ENCODE data around the gene GNAS. TPM values are rescaled to one million over a fixed set of nuclear protein-coding genes. Genes with fewer than 3 reads are reported as not detected.

GNAS gene
- total RNA-seq, 2 experiments from 2014 or later = 912 to 952 TPM

DNA sequence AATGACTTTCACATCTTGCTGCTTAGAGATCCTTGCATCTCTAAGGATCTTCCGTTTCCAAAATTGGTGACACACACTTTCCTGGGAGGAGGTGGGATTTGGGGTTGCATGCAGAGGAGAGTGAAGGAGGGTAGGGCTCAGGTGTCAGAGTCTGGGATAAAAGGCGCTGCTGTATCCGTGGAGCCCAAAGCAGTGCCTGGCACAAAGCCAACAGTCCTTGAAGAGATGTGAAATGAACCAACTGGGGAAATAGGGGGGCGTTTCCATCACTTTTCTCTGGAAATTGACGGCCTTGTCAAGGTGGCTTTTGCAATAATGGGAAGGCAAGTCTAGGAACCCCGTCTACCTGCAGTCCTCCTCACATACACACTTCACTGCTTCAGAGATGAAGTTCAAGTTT, 69.0 kb downstream of the GNAS start:
- DNase-seq (no peak), ATAC-seq (no peak)
- no peaks in the 10 kb centered on the region for H3K4me1 Mint-ChIP-seq (ENCODE audit: low read depth)
- no peaks in the 10 kb centered on the region for H3K9me3 Mint-ChIP-seq (ENCODE audit: insufficient read depth)
- no peak overlapping the region for H3K4me3 Mint-ChIP-seq
- H3K27me3 Mint-ChIP-seq (ENCODE audit: low read depth) = peaks cover 26% of the 10 kb centered on the region
- no peak overlapping the region for H3K27ac Mint-ChIP-seq
- CTCF ChIA-PET = no interaction called here
- POLR2A ChIA-PET = interaction anchor here (0.8 kb wide), 1 partner anchor 71 kb away, joined by 3 read pairs; no protein-coding TSS in a partner anchor
- no peaks in the 10 kb centered on the region for H3K36me3 Mint-ChIP-seq (ENCODE audit: low read depth)

DNA sequence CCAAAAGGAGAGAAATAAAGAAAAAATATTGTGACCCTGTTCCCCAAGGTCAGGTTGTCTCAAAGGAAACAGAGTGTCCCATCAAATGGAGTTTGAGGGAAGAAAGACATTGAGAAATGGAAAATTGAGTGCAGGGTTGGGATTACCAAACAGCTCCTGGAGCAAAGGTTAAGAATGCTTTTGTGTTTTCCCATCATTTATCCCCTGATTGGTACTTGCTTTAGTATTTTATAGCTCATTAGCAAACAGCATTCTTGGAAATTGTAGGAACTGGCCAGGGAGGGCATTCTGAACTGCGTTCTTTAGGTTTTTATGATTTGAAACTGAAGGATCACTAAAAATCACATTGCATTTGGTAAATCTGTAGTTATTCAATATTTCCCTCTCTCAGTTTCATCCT, 69.5 kb downstream of the GNAS start:
- H3K9me3 Mint-ChIP-seq (ENCODE audit: insufficient read depth) = no peaks in the 10 kb centered on the region
- no peaks in the 10 kb centered on the region for H3K4me1 Mint-ChIP-seq (ENCODE audit: low read depth)

DNA sequence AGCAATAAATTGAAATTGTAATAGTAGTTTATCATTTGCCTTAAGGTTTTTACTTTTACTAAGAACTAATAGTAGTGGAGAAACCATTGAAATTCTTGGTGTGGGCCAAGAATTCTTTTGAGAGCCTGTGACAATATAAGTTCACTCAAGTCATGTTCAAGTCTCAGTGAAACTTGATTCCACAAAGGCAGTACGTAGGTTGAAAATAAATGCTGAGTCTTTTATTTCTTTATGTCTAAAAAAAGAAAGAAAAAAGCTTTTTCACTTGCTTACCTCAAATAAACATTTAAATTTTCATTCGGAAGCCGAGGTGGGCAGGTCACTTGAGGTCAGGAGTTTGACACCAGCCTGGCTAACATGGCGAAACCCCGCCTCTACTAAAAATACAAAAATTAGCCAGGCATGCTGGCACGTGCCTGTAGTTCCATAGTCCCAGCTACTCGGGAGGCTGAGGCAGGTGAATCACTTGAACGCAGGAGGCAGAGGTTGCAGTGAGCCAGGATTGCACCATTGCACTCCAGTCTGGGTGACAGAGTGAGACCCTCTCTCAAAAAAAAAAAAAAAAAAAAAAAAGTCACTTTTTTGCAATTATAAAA, 70.7 kb downstream of the GNAS start:
- no peak for DNase-seq
- ATAC-seq = no peak
- no peaks in the 10 kb centered on the region for H3K4me1 Mint-ChIP-seq (ENCODE audit: low read depth)
- no peak overlapping the region for H3K27ac Mint-ChIP-seq
- ChIA-PET POLR2A (no interaction called here), CTCF (no interaction called here)
- no peaks in the 10 kb centered on the region for H3K9me3 Mint-ChIP-seq (ENCODE audit: insufficient read depth)
- H3K36me3 Mint-ChIP-seq (ENCODE audit: low read depth) = no peaks in the 10 kb centered on the region
- peaks cover 24% of the 10 kb centered on the region for H3K27me3 Mint-ChIP-seq (ENCODE audit: low read depth)
- no peak overlapping the region for H3K4me3 Mint-ChIP-seq

More for the DNA sequence above, 69.5 kb downstream of the GNAS start:
- peaks cover 26% of the 10 kb centered on the region for H3K27me3 Mint-ChIP-seq (ENCODE audit: low read depth)
- CTCF ChIA-PET = no interaction called here
- ATAC-seq = no peak
- DNase-seq = no peak
- no peak overlapping the region for H3K27ac Mint-ChIP-seq
- no peaks in the 10 kb centered on the region for H3K36me3 Mint-ChIP-seq (ENCODE audit: low read depth)
- no peak overlapping the region for H3K4me3 Mint-ChIP-seq
- POLR2A ChIA-PET = interaction anchor here (0.8 kb wide), 1 partner anchor 71 kb away, joined by 3 read pairs; no protein-coding TSS in a partner anchor

DNA sequence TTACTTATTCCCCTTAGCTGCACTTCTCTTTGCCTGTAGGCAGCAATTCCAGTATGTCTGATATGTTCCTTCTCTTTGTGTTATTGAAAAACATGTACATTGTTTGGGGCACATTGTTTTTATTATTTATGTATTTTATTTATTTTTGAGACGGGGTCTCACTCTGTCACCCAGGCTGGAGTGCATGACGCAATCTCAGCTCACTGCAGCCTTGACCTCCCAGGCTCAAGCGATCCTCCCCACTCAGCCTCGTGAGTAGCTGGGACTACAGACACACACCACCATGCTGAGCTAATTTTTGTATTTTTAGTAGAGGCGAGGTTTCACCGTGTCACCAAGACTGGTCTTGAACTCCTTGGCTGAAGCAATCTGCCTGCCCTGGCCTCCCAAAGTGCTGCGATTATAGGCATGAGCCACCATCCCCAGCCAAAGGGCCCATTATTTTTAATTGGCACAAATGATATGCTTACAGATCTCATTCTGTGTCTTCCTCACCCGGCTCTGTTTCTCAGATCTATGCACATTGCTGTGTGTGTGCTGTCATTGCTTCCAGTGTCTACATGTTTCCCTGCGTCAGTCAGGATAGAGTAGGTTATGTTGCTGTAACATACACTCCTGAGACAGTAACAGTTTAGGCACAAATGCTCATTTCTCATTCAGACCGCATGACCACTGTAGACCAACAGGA, 74.4 kb downstream of the GNAS start:
- H3K4me1 Mint-ChIP-seq (ENCODE audit: low read depth) = no peaks in the 10 kb centered on the region
- ATAC-seq (no peak), DNase-seq (no peak)
- POLR2A ChIA-PET = no interaction called here
- no peak overlapping the region for H3K4me3 Mint-ChIP-seq
- CTCF ChIA-PET = no interaction called here
- no peaks in the 10 kb centered on the region for H3K36me3 Mint-ChIP-seq (ENCODE audit: low read depth)
- no peaks in the 10 kb centered on the region for H3K9me3 Mint-ChIP-seq (ENCODE audit: insufficient read depth)
- H3K27ac Mint-ChIP-seq = no peak overlapping the region
- peaks cover 21% of the 10 kb centered on the region for H3K27me3 Mint-ChIP-seq (ENCODE audit: low read depth)

DNA sequence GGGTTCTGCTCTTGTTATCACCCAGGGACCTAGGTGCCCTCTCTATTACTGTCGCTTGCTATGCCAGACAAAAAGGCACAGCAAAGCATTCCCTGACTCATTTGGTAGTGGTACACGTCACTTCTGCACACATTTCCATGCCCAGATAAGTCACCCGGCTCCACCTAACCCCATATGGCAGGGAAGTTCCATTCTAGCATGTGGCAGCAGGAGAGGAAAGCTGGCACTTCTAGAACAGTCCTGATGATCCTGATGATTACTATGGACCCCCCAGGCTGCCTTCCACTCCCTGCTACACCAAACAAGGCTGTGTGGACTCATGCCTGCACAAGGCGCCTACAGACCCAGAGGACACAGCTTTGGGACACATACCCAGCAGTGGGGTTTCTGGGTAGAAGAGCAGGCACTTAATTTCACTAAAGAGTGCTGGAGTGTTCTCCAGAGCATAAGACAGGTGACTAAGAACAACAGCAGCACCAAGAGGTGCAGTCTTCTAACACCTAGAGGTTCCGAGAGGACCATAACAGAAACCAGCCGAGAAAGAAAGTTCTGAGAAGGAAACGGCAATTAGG, 75.1 kb downstream of the GNAS start:
- POLR2A ChIA-PET = no interaction called here
- H3K27ac Mint-ChIP-seq = no peak overlapping the region

DNA sequence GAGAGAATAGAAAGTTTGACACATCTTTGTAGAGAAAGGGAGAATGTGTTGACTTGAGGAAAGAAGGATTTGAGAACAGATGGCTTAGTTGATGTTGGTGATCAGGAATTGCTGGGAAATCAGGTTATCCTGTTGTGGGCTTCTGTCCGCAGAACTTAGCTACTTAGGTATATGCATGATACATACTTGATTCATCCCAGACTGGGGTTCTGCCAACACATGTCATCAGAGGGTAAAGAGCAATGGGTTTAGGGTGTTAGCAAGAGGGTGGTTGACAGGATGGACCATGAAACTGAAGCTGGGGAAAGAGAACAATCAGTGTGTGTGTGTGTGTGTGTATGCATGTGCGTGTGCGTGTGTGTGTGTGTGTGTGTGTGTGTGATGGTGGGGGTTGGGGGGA, 78.0 kb downstream of the GNAS start:
- no peak overlapping the region for H3K4me3 Mint-ChIP-seq
- H3K36me3 Mint-ChIP-seq (ENCODE audit: low read depth) = no peaks in the 10 kb centered on the region
- H3K4me1 Mint-ChIP-seq (ENCODE audit: low read depth) = no peaks in the 10 kb centered on the region
- CTCF ChIA-PET = no interaction called here
- H3K27me3 Mint-ChIP-seq (ENCODE audit: low read depth) = peaks cover 35% of the 10 kb centered on the region
- H3K27ac Mint-ChIP-seq = no peak overlapping the region
- ATAC-seq = no peak
- POLR2A ChIA-PET = no interaction called here
- DNase-seq = no peak
- no peaks in the 10 kb centered on the region for H3K9me3 Mint-ChIP-seq (ENCODE audit: insufficient read depth)

More for the DNA sequence above, 75.1 kb downstream of the GNAS start:
- Mint-ChIP-seq H3K4me1 (ENCODE audit: low read depth) (no peaks in the 10 kb centered on the region), H3K27me3 (ENCODE audit: low read depth) (peaks cover 21% of the 10 kb centered on the region), H3K4me3 (no peak overlapping the region), H3K9me3 (ENCODE audit: insufficient read depth) (no peaks in the 10 kb centered on the region), H3K36me3 (ENCODE audit: low read depth) (no peaks in the 10 kb centered on the region)
- CTCF ChIA-PET = no interaction called here
- DNase-seq = no peak
- ATAC-seq = no peak

DNA sequence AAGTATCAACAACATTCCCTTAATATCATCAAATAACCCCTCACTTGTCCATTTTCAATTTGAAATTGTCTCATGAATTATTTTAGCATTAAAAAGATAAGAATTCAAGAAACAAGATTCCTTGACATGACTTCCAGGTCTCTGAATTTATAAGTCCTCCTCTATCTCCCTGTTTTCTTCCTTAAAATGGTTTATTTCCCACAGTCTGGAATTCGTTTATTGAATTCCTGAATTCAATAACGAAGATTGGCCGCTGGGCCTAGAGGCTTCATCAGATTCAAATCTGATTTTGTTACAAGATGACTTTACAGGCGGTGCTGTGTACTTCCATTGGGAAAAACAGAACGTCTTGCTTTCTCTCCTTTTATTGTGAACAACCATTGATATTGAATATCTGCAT, 79.7 kb downstream of the GNAS start:
- no peaks in the 10 kb centered on the region for H3K4me1 Mint-ChIP-seq (ENCODE audit: low read depth)
- CTCF ChIA-PET = no interaction called here
- H3K4me3 Mint-ChIP-seq = no peak overlapping the region
- no peak for DNase-seq
- H3K27ac Mint-ChIP-seq = no peak overlapping the region
- no peak for ATAC-seq
- H3K9me3 Mint-ChIP-seq (ENCODE audit: insufficient read depth) = peaks cover 5% of the 10 kb centered on the region
- no peaks in the 10 kb centered on the region for H3K36me3 Mint-ChIP-seq (ENCODE audit: low read depth)
- POLR2A ChIA-PET = no interaction called here
- peaks cover 43% of the 10 kb centered on the region for H3K27me3 Mint-ChIP-seq (ENCODE audit: low read depth)

DNA sequence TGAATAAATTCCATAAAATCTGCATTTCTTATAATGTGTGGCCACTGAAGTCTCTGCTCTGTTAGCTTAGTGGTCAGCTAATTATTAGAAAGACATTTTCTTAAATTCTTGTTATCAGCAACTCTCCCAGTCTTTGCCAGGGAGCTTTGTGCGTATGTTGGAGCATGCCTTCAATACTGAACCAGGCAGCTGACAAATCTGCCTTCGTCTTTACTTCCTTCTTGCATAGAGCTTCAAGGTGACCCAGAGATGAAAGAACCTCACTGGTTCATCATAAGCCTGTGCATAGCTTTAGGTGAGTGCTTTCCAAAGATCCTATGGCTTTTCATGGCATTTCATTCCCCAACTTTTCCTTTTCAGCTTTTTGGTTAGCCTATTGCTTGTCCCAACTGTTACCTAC, 85.6 kb downstream of the GNAS start:
- Mint-ChIP-seq H3K9me3 (ENCODE audit: insufficient read depth) (peaks cover 5% of the 10 kb centered on the region), H3K27me3 (ENCODE audit: low read depth) (peaks cover 45% of the 10 kb centered on the region), H3K27ac (no peak overlapping the region), H3K4me1 (ENCODE audit: low read depth) (no peaks in the 10 kb centered on the region), H3K36me3 (ENCODE audit: low read depth) (no peaks in the 10 kb centered on the region), H3K4me3 (no peak overlapping the region)
- ChIA-PET CTCF (no interaction called here), POLR2A (no interaction called here)
- DNase-seq (no peak), ATAC-seq (no peak)

DNA sequence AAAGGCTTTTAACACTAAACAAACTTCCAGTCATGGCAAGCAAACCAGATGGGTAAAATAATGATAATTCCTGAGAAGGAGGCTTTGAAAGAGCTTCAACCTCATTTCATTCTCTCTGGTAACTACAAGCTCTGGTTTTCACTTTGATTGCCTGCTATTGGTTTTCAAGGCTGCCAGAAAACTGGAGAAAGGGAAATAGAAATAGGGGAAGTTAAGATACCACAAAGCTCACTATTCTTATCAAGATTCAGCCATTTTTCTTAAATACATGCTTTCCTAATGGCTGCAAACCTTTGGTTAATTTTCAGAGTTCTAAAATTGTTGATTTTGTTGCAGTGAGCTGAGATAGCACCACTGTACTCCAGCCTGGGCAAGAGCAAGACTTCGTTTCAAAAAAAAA, 86.0 kb downstream of the GNAS start:
- H3K36me3 Mint-ChIP-seq (ENCODE audit: low read depth) = no peaks in the 10 kb centered on the region
- CTCF ChIA-PET = no interaction called here
- ATAC-seq (no peak), DNase-seq (no peak)
- POLR2A ChIA-PET = no interaction called here
- no peak overlapping the region for H3K27ac Mint-ChIP-seq
- no peak overlapping the region for H3K4me3 Mint-ChIP-seq
- H3K27me3 Mint-ChIP-seq (ENCODE audit: low read depth) = peaks cover 44% of the 10 kb centered on the region
- peaks cover 5% of the 10 kb centered on the region for H3K9me3 Mint-ChIP-seq (ENCODE audit: insufficient read depth)
- H3K4me1 Mint-ChIP-seq (ENCODE audit: low read depth) = no peaks in the 10 kb centered on the region

DNA sequence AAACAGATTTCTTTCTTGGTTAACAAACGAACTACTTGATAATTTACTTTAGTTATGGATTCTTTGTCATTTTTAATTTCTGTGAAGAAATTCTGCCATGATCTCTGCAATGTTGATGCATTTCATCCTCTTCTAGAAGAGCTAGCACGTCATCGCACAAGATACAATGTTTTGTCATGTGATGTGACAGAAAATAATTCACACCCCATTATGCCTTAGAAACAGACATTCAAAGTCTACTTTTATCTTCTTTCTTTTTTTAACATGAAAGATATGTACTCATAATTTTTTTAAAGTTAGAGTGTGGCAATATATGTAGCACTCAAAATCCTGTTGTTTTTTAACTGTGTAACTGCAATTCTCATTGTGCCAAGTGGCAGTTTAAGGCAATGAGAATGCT, 89.0 kb downstream of the GNAS start:
- H3K9me3 Mint-ChIP-seq (ENCODE audit: insufficient read depth) = no peaks in the 10 kb centered on the region
- ChIA-PET CTCF (no interaction called here), POLR2A (no interaction called here)
- H3K4me1 Mint-ChIP-seq (ENCODE audit: low read depth) = no peaks in the 10 kb centered on the region
- H3K36me3 Mint-ChIP-seq (ENCODE audit: low read depth) = no peaks in the 10 kb centered on the region
- DNase-seq (no peak), ATAC-seq (no peak)
- peaks cover 24% of the 10 kb centered on the region for H3K27me3 Mint-ChIP-seq (ENCODE audit: low read depth)
- no peak overlapping the region for H3K27ac Mint-ChIP-seq
- no peak overlapping the region for H3K4me3 Mint-ChIP-seq

DNA sequence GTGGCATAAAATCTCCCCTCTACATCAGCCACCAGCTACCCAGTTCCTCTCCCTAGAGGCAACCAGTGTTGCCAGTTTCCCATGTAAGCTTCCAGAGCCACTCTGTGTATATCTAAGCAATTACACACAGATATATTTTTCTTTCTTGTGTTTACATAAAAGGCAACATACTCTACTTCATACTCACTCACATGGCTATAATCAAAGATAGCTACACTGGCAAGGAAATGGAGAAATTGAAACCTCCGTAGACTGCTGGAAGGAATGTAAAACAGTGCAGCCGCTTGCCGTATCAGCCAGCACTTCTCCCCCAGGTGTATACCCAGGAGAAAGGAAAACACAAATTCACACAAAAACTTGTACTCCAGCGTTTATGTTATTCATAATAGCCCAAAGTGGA, 90.0 kb downstream of the GNAS start:
- POLR2A ChIA-PET = no interaction called here
- no peaks in the 10 kb centered on the region for H3K9me3 Mint-ChIP-seq (ENCODE audit: insufficient read depth)
- ATAC-seq = no peak

DNA sequence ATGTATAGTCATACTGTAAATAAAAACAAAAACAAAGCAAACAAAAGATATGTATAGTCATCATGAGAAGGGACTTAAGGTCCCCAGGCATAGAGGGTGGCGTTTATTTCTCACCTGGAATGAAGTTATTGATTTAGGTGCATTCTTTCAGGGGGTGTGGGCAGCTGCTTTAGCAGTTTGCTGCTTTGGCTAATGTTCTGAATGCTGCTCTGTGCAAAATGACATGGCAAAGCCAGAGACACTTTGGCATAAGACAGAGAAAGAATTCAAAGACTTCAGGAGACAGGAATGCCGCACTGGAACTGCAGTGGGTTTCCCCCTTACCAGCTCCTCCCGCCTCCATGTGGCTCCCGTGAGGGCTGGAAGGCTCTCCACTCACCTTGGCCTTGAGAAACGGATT, 92.1 kb downstream of the GNAS start:
- Mint-ChIP-seq H3K4me3 (no peak overlapping the region), H3K9me3 (ENCODE audit: insufficient read depth) (no peaks in the 10 kb centered on the region), H3K36me3 (ENCODE audit: low read depth) (no peaks in the 10 kb centered on the region), H3K27ac (no peak overlapping the region), H3K27me3 (ENCODE audit: low read depth) (peaks cover 9% of the 10 kb centered on the region), H3K4me1 (ENCODE audit: low read depth) (no peaks in the 10 kb centered on the region)
- ChIA-PET CTCF (no interaction called here), POLR2A (no interaction called here)
- ATAC-seq = no peak
- DNase-seq = no peak

More for the DNA sequence above, 90.0 kb downstream of the GNAS start:
- CTCF ChIA-PET = no interaction called here
- Mint-ChIP-seq H3K4me3 (no peak overlapping the region), H3K4me1 (ENCODE audit: low read depth) (no peaks in the 10 kb centered on the region), H3K27me3 (ENCODE audit: low read depth) (peaks cover 18% of the 10 kb centered on the region), H3K36me3 (ENCODE audit: low read depth) (no peaks in the 10 kb centered on the region), H3K27ac (no peak overlapping the region)
- DNase-seq = no peak
